NCI-H1930 (cell line): ENCODE data around the gene TTC36.
A peak's percentile ranks its signal among the peaks of the same experiment; 100 is the strongest.
"Not testable (repeated sequence)": the region's sequence is repeated elsewhere in the genome, so short reads cannot be mapped to it uniquely, and the experiment has no call there.

Source experiments
- DNase-seq, 2 experiments: peaks; one replicate each; lab custom pipeline; 2025; lab: John Stamatoyannopoulos, UW

TTC36 gene

DNA sequence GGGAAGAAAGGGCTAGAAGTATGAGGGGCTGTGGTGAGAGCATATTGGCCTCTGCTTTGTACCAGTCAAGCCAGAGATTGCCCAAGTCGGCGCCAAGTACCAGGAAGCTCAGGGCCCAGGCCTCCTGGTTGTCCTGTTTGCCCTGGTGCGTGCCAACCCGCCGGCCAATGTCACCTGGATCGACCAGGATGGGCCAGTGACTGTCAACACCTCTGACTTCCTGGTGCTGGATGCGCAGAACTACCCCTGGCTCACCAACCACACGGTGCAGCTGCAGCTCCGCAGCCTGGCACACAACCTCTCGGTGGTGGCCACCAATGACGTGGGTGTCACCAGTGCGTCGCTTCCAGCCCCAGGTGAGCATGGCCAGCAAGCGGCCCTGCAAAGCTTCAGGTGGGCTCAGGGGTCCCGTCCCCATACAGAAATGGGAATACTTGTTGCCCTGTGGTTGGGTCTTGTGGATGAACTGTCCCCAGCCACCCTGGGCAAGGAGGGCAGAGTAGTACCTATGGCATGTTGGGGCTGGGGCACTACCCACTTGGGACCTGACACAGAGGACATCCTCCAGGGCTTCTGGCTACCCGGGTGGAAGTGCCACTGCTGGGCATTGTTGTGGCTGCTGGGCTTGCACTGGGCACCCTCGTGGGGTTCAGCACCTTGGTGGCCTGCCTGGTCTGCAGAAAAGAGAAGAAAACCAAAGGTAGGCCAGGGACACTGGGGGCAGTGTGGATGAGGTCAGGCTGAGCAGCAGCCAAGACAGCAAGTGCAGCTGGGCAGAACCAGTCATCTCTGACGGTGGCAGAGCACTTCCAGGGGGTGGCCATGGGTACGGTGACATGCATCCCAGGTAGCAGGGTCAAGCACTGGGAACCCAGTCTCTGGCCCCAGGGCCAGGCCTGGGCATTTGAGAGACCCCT lies 5.8 kb downstream of the TTC36 start:
- no peak for DNase-seq

DNA sequence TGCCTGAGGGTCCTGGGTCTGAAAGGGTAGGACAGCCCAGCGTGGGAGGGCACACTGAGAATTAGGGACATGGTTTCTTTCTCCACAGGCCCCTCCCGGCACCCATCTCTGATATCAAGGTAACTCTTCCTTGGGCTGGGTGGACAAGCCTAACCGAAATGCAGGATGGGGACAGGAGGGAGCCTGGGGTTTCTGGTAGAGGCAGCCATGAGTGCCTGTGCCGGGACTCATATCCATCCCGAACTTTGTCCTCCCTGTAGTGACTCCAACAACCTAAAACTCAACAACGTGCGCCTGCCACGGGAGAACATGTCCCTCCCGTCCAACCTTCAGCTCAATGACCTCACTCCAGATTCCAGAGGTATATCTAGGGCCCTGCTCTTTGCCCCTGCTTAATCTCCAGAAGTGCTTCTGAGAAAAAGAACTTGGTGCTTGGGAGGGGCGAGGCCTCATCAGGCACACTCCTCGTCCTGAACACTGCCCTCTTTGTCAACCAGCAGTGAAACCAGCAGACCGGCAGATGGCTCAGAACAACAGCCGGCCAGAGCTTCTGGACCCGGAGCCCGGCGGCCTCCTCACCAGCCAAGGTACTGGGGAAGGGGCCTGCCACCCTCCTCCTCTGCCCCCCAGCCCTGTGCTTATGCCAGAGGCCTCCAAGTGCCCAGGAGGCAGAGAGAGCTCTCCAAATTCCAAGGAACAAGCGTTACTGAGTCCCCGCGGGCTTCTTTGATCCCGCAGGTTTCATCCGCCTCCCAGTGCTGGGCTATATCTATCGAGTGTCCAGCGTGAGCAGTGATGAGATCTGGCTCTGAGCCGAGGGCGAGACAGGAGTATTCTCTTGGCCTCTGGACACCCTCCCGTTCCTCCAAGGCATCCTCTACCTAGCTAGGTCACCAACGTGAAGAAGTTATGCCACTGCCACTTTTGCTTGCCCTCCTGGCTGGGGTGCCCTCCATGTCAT lies 6.8 kb downstream of the TTC36 start:
- DNase-seq: no peak

DNA sequence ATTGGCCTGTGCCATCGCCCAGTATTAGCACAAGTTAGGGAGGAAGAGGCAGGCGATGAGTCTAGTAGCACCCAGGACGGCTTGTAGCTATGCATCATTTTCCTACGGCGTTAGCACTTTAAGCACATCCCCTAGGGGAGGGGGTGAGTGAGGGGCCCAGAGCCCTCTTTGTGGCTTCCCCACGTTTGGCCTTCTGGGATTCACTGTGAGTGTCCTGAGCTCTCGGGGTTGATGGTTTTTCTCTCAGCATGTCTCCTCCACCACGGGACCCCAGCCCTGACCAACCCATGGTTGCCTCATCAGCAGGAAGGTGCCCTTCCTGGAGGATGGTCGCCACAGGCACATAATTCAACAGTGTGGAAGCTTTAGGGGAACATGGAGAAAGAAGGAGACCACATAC lies 8.0 kb downstream of the TTC36 start:
- DNase-seq: no peak

DNA sequence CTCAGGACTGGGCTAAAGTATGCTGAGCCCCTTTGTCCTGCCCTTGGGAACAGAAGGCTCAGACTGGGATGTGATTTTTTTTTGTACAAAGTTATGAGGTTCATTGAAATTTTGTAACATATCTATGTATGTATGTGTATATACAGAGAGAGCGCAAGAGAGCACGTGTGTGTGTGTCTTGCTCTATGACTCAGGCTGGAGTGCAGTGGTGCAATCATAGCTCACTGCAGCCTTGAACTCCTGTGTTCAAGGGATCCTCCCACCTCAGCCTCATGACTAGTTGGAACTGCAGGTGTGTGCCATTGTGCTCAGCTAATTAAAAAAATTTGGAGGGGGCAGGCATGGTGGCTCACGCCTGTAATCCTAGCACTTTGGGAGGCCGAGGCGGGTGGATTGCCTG lies 9.5 kb downstream of the TTC36 start:
- DNase-seq: no peak

DNA sequence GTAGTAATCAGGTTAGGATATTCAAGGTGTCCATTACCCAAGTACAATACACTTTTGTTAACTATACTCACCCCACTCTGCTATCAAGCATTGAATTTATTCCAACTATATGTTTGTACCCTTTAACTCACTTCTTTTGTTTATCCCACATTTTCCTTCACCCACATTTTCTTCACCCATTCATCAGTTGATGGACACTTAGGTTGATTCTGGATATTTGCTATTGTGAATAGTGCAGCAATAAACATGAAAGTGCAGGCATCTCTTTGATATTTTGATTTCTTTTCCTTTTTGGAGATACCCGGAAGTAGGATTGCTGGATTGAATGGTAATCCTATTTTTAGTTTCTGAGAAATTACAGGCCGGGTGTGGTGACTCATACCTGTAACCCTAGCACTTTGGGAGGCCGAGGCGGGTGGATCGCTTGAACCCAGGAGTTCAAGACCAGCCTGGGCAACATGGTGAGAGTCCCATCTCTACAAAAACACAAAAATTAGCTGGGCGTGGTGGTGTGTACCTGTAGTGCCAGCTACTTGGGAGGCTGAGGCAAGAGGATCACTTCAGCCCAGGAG lies 10.2 kb downstream of the TTC36 start:
- no peak for DNase-seq

DNA sequence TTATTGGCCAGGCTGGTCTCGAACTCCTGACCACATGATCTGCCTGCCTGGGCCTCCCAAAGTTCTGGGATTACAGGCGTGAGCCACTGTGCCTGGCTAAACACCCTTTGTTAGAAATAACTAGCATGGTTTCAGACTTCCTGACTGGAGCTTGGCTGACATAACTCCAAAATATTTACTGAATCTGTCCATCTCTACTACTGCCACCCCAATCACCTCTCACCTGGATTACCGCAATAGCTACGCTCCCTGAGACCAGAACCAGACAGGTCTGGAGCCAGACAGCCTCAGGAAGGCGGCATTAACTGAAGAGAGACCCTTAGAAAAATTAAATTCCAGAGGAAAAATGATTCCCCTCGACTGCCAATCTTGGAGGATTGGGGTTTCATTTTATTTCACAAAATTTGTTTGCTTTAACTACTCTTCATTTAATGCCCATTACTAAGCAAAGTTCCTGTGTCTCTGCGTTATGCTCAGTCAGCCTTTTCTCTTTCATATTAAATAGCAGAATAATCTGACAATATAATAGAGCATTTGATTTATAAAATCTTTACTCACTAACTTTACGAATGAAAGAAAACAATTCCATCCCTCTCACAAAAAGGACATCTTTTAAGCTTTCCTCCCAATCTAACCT lies 16.9 kb downstream of the TTC36 start:
- no peak for DNase-seq

DNA sequence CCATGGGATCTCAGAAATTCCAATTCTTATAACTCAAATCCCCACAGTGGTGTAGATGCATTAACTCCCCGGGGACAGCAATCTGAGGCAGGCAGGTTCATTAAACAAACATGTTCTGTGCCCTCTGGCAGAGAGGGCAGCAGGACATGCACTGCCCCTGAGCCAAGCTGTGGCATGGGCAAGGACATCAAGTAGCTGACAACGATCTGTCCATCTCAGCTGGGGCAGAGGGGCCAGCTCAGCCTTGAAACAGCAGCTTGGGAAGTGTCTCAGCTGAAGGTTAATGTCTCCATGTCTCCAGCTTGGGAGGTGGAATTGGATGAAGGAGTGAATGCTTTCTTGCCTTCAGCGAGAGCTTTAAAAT lies 17.4 kb downstream of the TTC36 start:
- DNase-seq: no peak

DNA sequence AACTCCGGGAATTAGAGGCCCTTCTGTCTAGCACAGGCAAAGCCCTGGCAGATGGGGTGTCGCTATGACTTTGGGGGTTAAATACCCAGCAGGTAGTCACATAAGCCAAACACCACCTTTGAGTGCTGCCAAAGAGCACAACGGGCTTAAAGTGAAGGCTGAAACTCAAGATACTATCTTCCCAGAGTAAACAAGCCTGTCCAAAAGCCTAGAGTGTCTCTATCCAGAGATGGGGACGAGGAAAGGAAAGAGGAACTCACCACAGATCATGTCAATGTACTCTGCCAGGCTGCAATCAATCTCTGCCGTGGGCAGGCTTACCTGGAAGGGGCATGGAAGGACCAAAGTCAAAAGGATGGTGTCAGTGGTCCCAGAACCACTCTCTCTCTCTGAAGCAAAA lies 18.3 kb downstream of the TTC36 start:
- no peak for DNase-seq

DNA sequence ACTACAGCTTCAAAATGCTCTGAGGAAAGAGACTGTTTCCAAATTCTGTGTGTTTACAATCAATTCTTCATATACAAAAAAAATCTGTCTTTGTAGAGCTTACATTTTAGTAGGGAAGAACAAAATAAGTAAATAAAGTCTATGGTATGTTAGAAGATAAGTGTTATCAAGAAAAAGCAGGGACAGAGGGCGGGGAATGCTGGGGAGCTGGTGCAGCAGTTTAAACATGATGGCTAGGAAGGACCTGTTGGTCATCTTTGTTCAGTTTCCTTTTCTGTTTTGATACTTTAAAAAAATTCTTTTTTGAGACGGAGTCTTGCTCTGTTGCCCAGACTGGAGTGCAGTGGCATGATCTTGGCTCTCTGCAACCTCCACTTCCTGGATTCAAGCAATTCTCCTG lies 19.9 kb downstream of the TTC36 start:
- DNase-seq: no peak

DNA sequence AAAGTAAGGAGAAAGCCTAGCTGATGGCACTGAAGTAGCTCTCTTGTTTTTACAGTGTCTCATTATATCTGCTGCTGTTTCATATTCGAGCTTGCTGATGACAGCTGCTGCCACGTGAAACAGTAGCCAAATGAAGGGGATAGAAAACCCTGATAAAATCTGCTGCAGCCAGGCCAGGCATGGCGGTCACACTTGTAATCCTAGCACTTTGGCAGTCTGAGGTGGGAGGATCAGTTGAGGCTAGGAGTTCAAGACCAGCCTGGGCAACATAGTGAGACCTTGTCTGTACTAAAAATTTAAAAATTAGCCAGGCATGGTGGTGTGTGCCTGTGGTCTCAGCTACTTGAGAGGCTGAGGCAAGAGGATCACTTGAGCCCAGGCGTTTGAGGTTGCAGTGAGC lies 25.1 kb downstream of the TTC36 start:
- no peak for DNase-seq

DNA sequence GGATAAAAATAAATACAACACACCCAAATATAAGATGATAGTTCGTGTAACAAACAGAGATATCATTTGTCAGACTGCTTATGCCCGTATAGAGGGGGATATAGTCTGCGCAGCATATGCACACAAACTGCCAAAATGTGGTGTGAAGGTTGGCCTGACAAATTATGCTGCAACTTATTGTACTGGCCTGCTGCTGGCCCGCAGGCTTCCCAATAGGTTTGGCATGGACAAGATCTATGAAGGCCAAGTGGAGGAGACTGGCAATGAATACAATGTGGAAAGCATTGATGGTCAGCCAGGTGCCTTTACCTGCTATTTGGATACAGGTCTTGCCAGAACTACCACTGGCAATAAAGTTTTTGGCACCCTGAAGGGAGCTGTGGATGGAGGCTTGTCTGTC lies 33.5 kb downstream of the TTC36 start:
- DNase-seq: no peak

DNA sequence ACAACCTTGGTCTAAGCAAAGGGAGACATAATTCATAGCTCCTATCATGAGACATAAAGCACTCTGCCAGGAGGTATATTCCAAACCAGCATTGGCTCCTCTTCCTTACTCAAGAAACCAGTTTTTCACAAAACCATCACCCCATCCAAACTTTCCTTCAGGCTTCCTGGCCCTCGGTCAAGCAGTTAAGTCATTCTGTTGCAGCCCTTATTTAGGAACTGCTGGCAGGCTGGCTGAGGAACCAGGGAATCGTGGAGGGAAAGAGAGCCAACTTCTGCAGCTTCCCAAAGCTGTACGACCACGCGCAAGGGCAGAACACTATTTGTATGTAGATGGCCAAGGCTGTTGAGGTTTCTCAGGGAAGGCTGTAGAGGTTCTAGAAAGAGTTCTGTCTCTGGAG lies 37.8 kb downstream of the TTC36 start:
- DNase-seq: no peak

DNA sequence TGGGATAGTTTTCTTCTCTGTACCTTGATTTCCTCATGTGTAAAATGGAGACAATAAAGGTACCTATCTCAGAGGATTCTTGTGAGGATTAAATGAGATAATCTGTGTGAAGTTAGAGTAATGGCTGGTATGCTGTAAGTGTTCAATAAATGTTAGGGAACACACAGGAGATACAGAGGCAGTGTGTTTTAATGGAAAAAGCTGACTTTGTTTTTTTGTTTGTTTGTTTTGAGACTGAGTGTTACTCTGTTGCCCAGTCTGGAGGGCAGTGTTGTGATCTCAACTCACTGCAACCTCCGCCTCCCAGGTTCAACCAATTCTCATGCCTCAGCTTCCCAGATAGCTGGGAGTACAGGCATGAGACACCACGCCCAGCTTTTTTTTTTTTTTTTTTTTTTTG lies 42.4 kb downstream of the TTC36 start:
- no peak for DNase-seq

DNA sequence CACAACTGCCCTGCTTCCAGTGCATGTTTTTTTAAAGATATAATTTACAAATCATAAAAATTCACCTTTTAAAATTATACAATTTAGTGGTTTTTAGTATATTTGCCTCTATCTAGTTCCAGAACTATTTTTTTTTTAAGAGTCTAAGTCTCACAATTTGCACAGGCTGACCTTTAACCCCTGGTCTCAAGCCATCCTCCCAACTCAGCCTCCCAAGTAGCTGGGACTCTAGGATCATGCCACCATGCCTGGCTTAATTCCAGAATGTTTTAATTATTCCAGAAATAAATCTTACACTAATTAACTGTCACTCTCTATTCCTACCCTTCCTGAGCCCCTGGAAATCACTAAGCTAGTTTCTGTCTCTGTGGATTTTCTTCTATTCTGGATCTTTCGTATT lies 43.5 kb downstream of the TTC36 start:
- no peak for DNase-seq

DNA sequence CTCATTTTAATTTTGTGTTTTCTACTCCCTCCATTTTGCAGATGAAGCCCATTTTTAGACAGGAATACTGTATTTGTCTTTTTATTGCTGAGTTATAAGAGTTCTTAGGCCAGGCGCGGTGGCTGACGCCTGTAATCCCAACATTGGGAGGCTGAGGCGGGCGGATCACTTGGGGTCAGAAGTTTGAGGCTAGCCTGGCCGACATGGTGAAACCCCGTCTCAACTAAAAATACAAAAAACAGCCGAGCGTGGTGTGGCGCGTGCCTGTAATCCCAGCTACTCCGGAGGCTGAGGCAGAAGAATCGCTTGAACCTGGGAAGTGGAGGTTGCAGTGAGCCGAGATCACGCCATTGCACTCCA lies 44.4 kb downstream of the TTC36 start:
- DNase-seq: not testable (repeated sequence)

DNA sequence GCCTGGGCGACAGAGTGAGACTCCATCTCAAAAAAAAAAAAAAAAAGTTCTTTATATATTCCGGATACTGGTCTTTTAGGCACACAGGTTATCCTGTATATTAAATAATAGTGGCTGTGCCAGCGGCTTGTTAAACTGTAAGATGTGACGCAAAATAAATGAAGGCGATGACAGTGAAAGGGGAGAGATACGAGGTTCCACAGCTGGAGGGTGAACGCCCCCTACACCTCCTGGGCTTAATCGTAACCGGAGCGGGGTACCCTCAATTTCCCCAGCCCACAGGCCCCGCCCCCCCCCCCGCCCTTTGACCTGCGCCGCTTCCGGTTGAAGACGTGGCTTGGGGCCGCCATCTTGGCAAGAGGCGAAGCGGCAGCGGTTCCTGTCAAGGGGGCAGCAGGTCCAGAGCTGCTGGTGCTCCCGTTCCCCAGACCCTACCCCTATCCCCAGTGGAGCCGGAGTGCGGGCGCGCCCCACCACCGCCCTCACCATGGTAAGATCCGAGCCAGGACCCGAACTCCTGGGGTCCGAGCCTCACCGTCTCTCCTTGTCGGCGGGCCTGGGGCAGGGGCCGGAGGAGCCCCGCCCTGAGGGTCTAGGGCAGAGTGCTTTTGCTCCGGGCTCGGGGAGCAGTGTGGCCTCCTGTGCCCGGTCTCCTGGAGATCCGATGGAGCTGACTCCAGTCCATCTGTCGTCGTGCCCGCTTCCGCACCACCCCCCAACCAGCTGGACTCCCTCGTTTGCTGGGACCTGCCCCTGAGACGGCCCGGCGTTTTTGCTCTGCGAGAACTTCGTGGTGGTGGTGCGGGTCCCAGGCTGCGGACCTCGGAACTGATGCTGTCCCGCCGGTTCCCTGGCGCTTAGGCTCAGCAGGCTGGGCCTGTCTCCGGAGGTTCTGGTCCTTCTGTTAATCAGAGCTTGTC lies 45.0 kb downstream of the TTC36 start, which contains the start of gene ARCN1:
Gene ARCN1, plus strand, starts transcription at position 349 of the 920 bp plus-strand sequence. Its CDS starts 139 bp downstream, at position 488.
- DNase-seq: peak; percentile 66 to 71

DNA sequence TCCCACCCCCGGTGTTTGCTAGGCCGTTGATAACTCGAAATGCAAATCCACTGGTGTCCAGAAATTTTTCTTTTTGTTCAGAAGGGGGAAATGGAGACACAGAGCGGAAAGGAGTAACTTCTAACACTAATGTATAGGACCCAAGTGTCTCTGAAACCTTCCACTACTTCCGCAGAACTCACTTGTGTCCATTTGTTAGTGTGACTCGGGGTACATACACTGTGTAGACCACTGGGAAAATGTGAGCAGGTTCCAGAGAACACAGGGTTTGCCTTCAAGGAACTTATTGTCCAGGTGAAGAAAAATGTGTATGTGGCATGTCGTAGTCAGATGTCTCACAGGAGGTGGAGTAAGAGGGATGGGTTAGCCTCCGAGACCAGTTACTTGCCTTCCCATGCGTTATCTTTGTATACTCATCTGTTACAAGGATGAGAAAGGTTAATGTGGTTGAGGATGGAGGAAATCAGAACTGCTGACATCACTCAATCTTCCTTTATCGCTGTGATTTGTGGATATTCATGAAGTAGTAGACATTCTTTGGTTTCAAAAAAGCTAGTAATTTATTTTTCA lies 45.8 kb downstream of the TTC36 start:
- DNase-seq: no peak

DNA sequence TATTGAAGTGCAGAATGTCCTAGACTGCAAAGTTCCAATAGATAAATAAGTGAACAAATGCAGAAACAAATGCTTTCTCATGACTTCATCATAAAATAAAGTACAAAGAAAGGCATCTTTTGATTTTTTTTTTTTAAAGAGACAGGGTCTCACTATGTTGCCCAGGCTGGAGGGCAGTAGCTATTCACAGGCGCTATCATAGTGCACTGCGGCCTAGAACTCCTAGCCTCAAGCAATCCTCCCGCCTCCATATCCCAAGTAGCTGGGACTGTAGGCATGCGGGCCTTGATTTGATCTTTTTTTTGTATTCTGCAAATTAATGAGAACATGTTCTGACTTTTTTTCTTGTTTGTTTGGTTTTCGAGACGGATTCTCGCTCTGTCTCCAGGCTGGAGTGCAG lies 47.4 kb downstream of the TTC36 start:
- DNase-seq: no peak

DNA sequence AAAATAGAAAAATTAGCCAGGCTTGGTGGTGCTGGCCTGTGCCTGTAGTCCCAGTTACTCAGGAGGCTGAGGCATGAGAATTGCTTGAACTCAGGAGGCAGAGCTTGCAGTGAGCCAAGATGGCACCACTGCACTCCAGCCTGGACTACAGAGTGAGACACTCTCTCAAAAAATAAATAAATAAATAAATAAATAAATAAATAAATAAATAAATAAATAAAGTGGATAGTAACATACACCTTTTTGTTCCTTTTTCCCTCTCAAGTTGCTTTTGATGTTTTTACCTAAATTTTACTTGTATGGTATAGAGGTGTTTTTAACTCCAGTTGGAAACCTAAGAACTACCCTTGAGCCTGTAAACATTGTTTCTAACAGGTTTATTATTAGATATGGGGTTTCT lies 50.7 kb downstream of the TTC36 start:
- DNase-seq: not testable (repeated sequence)
